GM23248 (cell line): ENCODE data around the gene ROCK2.

Experiments used
- EZH2 ChIP-seq: fragments of 200-600 bp; sonication (generic); IDR thresholded peaks from 2 replicates; pipeline ENCODE4 v1.6.1; 2018; ENCODE audit warnings: antibody characterized with exemption, mild to moderate bottlenecking; ENCODE audit not compliant: insufficient read depth, poor library complexity, severe bottlenecking
- EZH2phosphoT487 ChIP-seq: fragments of 200-600 bp; sonication (generic); IDR thresholded peaks from 2 replicates; pipeline ENCODE4 v1.6.1; 2018; ENCODE audit warnings: antibody characterized with exemption, moderate library complexity, mild to moderate bottlenecking, low read depth; ENCODE audit not compliant: insufficient read depth

- TF ChIP-seq EZH2 (no peak), EZH2phosphoT487 (no peak)
These were observed 188.9 kb downstream of the ROCK2 start, which contains the start of gene SLC66A3 for GRCh38 chr2:11155381-11156035.
